CD8-positive, alpha-beta memory T cell (primary cell): ENCODE results near the gene NPR1. TPM values are rescaled to one million over a fixed set of nuclear protein-coding genes. Genes with fewer than 3 reads are reported as not detected.
"Not testable (repeated sequence)": the region's sequence is repeated elsewhere in the genome, so short reads cannot be mapped to it uniquely, and the experiment has no call there.

Experiments used
- CTCF ChIA-PET: fragments of 350-600 bp; sonication (Branson Sonifier 250); formaldehyde crosslinking; loops from one replicate; lab custom pipeline; 2021; ENCODE audit warnings: antibody characterized with exemption; lab: Charles Lee
- POLR2A ChIA-PET: fragments of 350-600 bp; sonication (Branson Sonifier 250); formaldehyde crosslinking; loops from one replicate; lab custom pipeline; 2021; ENCODE audit warnings: antibody characterized with exemption; lab: Charles Lee
- DNase-seq, 5 donors: peaks; one replicate each; pipeline versions ENCODE4 v3.0.0 to v3.0.0-alpha.2; 2020 to 2022; ENCODE audit warnings: mixed read lengths in 1 of 5
- H3K27ac ChIP-seq: one replicate; pipeline ENCODE4 v1.7.0; 2013; ENCODE audit warnings: low read depth, mild to moderate bottlenecking, low read length, moderate library complexity
- H3K27me3 ChIP-seq: 2 replicates; pipeline ENCODE4 v1.7.0; 2013; ENCODE audit warnings: low read length, mild to moderate bottlenecking; ENCODE audit not compliant: insufficient read depth, poor library complexity, severe bottlenecking
- H3K36me3 ChIP-seq: 2 replicates; pipeline ENCODE4 v1.7.0; 2013; ENCODE audit warnings: mild to moderate bottlenecking, low read length, moderate library complexity; ENCODE audit not compliant: insufficient read depth
- H3K4me1 ChIP-seq: 2 replicates; pipeline ENCODE4 v1.7.0; 2013; ENCODE audit warnings: mild to moderate bottlenecking, low read length, moderate library complexity; ENCODE audit not compliant: insufficient read depth
- H3K4me3 ChIP-seq: 2 replicates; pipeline ENCODE4 v1.7.0; 2013; ENCODE audit warnings: mild to moderate bottlenecking, low read length
- H3K9me3 ChIP-seq: 2 replicates; pipeline ENCODE4 v1.7.0; 2013; ENCODE audit warnings: mild to moderate bottlenecking, low read length
- H3K27ac Mint-ChIP-seq, 8 donors: one replicate each; pipeline ENCODE4 v1.8.0; 2020 to 2021; ENCODE audit warnings: mixed read lengths in 8 of 8, mild to moderate bottlenecking in 6 of 8, inconsistent platforms in 3 of 8, moderate library complexity in 3 of 8
- H3K27me3 Mint-ChIP-seq, 2 donors: one replicate each; pipeline ENCODE4 v1.8.0; 2020 to 2021; ENCODE audit warnings: mixed read lengths in 2 of 2, mild to moderate bottlenecking in 1 of 2, moderate library complexity in 1 of 2
- H3K36me3 Mint-ChIP-seq, 3 donors: one replicate each; pipeline ENCODE4 v1.8.0; 2020 to 2021; ENCODE audit warnings: mixed read lengths in 3 of 3, inconsistent platforms in 1 of 3, mild to moderate bottlenecking in 1 of 3
- H3K4me1 Mint-ChIP-seq, 3 donors: one replicate each; pipeline ENCODE4 v1.8.0; 2020 to 2021; ENCODE audit warnings: mixed read lengths in 3 of 3, inconsistent platforms in 1 of 3, mild to moderate bottlenecking in 1 of 3
- H3K4me3 Mint-ChIP-seq, 7 donors: one replicate each; pipeline ENCODE4 v1.8.0; 2020 to 2021; ENCODE audit warnings: mixed read lengths in 7 of 7, mild to moderate bottlenecking in 6 of 7, moderate library complexity in 4 of 7, inconsistent platforms in 2 of 7
- H3K9me3 Mint-ChIP-seq, 5 donors: one replicate each; pipeline ENCODE4 v1.8.0; 2020 to 2022; ENCODE audit warnings: mixed read lengths in 5 of 5, mild to moderate bottlenecking in 3 of 5, moderate library complexity in 2 of 5, inconsistent platforms in 1 of 5
- polyA plus RNA-seq: library from polyadenylated mRNA; unstranded; fragments of 300-500 nt; fragmentation: Illumina TruSeq; gene quantifications from one replicate; pipeline ENCODE4 v1.2.3, GENCODE V29; 2021
- total RNA-seq, 2 experiments: library from RNA; stranded (reverse); gene quantifications; one replicate each; pipeline ENCODE4 v1.2.3, GENCODE V29; 2021

Gene NPR1
- total and polyA plus RNA-seq, 3 experiments from 2014 or later: not detected

DNA sequence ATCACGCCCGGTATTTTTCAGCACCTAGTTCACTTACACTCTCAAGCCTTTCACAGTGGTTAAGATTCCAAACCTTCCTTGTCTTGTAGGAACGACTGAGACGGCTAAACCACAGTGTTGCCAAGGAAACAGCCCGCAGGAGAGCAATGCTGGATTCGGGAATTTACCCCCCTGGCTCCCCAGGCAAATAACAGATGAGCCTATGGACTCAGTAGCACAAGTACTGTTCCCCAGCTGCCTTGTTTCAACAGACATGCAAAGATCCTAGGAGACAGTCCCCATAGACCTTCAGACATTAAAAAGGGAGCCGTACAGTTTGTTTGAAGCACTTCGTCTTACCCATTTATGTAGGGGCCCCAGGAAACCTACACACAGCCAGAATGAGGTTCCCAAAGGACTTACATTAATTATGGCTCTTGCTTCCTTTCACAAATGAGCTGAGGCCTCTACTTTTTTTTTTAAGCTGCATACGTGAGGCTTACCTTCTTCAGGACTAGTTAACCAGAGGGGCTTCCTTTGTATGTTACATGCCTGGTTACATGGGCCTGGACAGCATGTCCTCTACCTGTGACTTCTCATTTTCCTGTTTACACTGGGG lies 17.3 kb upstream of the NPR1 start:
- DNase-seq: no peak
- H3K36me3 Mint-ChIP-seq: peaks cover 17 to 68% (median 17%) of the 10 kb centered on the region in 3 donors
- H3K4me3 Mint-ChIP-seq: peak overlapping the region in 5 of 7 donors; percentile 19 to 65 (median 32)
- H3K9me3 Mint-ChIP-seq: no peaks in the 10 kb centered on the region
- no peaks in the 10 kb centered on the region for H3K27me3 ChIP-seq
- ChIA-PET CTCF (interaction anchor here (1.8 kb wide), 1 partner anchor 16 kb away, joined by 8 read pairs; the partner anchor contains the start of gene NPR1), POLR2A (no interaction called here)
- H3K27ac Mint-ChIP-seq: peak overlapping the region in 3 of 8 donors; percentile 56 to 73 (median 60)
- H3K4me1 ChIP-seq: peaks cover 18% of the 10 kb centered on the region
- no peak overlapping the region for H3K27ac ChIP-seq
- H3K4me1 Mint-ChIP-seq: peaks cover 13 to 23% (median 18%) of the 10 kb centered on the region in 3 donors
- no peaks in the 10 kb centered on the region for H3K9me3 ChIP-seq
- no peak overlapping the region for H3K4me3 ChIP-seq
- peaks cover 0 to 1% of the 10 kb centered on the region in 2 donors for H3K27me3 Mint-ChIP-seq
- H3K36me3 ChIP-seq: peaks cover 48% of the 10 kb centered on the region

DNA sequence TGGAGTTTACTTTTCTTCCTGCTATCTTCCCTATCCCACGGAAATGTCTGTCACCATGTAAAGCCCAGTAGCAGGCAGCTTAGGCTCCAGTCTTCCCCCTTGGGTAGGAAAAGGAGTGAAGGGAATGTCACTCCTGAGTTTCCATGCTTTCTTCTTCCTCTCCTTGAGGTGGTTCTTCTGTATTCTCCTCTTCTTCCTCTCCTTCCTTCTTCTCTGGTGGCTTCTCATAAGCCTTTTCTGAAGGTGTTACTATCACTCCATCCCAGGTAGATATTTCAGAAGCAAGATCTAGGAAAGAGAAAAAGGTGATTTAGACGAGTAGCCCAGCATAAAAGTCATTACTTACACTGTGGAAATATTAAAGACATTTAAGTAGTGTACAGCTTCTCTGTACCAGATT lies 16.2 kb upstream of the NPR1 start:
- CTCF ChIA-PET: interaction anchor here (1.8 kb wide), 1 partner anchor 15 kb away, joined by 8 read pairs; the partner anchor contains the start of gene NPR1

DNA sequence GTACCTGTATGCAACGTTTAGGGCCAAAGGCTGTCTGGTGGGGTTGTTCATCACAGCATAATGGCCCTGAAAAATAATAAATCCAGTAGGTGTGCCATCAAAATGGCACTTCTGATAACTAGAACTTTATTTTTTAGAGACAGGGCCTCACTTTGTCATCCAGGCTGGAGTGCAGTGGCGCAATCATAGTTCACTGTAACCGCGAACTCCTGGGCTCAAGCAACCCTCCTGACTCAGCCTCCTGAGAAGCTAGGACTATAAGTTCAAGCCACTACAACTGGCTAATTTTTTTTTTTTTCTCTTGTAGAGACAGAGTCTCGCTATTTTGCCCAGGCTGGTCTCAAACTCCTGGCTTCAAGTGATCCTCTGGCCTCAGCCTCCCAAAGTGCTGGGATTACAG lies 15.3 kb upstream of the NPR1 start:
- Histone ChIP-seq H3K4me3 (no peak overlapping the region), H3K36me3 (peaks cover 68% of the 10 kb centered on the region), H3K27ac (no peak overlapping the region), H3K4me1 (peaks cover 17% of the 10 kb centered on the region), H3K27me3 (no peaks in the 10 kb centered on the region), H3K9me3 (no peaks in the 10 kb centered on the region)
- Mint-ChIP-seq H3K27me3 (peaks cover 0 to 1% of the 10 kb centered on the region in 2 donors), H3K4me3 (no peak overlapping the region), H3K27ac (peak overlapping the region in 1 of 8 donors; percentile 70), H3K36me3 (peaks cover 24 to 88% (median 27%) of the 10 kb centered on the region in 3 donors), H3K4me1 (peaks cover 17 to 31% (median 26%) of the 10 kb centered on the region in 3 donors), H3K9me3 (no peaks in the 10 kb centered on the region)
- POLR2A ChIA-PET: no interaction called here
- CTCF ChIA-PET: interaction anchor here (1.8 kb wide), 1 partner anchor 14 kb away, joined by 8 read pairs; the partner anchor contains the start of gene NPR1
- no peak for DNase-seq

More for the DNA sequence above, 16.2 kb upstream of the NPR1 start:
- Histone ChIP-seq H3K27me3 (no peaks in the 10 kb centered on the region), H3K4me3 (no peak overlapping the region), H3K36me3 (peaks cover 59% of the 10 kb centered on the region), H3K9me3 (no peaks in the 10 kb centered on the region), H3K27ac (no peak overlapping the region), H3K4me1 (peaks cover 18% of the 10 kb centered on the region)
- H3K4me3 Mint-ChIP-seq: peak overlapping the region in 2 of 7 donors; percentile 23 to 61
- POLR2A ChIA-PET: no interaction called here
- DNase-seq: no peak
- H3K4me1 Mint-ChIP-seq: peaks cover 13 to 23% (median 18%) of the 10 kb centered on the region in 3 donors
- H3K36me3 Mint-ChIP-seq: peaks cover 17 to 79% (median 19%) of the 10 kb centered on the region in 3 donors
- H3K27me3 Mint-ChIP-seq: peaks cover 0 to 1% of the 10 kb centered on the region in 2 donors
- H3K27ac Mint-ChIP-seq: peak overlapping the region in 3 of 8 donors; percentile 45 to 70 (median 56)
- H3K9me3 Mint-ChIP-seq: no peaks in the 10 kb centered on the region

DNA sequence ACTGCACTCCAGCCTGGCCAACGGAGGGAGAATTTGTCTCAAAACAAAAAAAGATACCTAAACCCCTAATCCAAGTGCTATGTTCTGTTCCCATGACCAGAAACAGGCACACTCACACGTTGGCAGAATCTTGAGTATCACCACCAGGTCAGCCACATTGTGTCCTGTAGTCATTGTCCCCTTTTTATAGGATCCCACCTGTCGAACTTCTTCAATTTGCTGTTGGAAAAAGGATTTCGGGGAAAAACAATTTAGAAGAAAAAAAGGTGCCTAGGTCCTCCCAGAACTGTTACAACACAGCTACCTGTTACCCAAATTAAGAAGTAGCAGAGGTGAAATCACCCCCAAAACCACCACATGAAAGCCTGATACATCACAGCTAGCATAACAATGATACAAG lies 11.0 kb upstream of the NPR1 start:
- no peaks in the 10 kb centered on the region for H3K9me3 ChIP-seq
- peaks cover 61% of the 10 kb centered on the region for H3K36me3 ChIP-seq
- POLR2A ChIA-PET: interaction anchor here (0.9 to 1.9 kb wide), 2 partner anchors 8 to 33 kb away, joined by 3 to 7 read pairs; partner anchors contain the start of gene CHTOP

DNA sequence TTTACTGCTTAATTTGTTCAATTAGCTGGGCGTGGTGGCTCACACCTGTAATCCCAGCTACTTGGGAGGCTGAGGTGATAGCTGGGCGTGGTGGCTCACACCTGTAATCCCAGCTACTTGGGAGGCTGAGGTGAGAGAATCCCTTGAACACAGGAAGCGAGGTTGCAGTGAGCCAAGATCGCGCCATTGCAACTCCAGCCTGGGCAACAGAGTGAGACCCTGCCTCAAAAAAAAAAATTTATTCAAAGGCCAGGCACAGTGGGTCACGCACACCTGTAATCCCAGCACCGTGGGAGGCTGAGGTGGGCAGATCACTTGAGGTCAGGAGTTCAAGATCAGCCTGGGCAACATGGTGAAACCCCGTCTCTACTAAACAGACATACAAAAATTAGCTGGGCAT lies 9.8 kb upstream of the NPR1 start:
- Mint-ChIP-seq H3K27ac (peak overlapping the region in 5 of 8 donors; percentile 8 to 89 (median 40)), H3K36me3 (peaks cover 18 to 49% (median 23%) of the 10 kb centered on the region in 3 donors), H3K4me1 (peaks cover 12 to 21% (median 14%) of the 10 kb centered on the region in 3 donors), H3K4me3 (peak overlapping the region in 3 of 7 donors; percentile 32 to 77 (median 66))
- H3K9me3 ChIP-seq, POLR2A ChIA-PET, H3K27ac ChIP-seq, H3K27me3 Mint-ChIP-seq, H3K4me3 ChIP-seq, H3K27me3 ChIP-seq, H3K9me3 Mint-ChIP-seq: not testable (repeated sequence)
- peaks cover 51% of the 10 kb centered on the region for H3K36me3 ChIP-seq
- H3K4me1 ChIP-seq: peaks cover 30% of the 10 kb centered on the region
- CTCF ChIA-PET: interaction anchor here (2.5 kb wide), 1 partner anchor 9 kb away, joined by 8 read pairs; the partner anchor contains the start of gene SNAPIN
- DNase-seq: peak in 1 of 5 donors; percentile 21

More for the DNA sequence above, 11.0 kb upstream of the NPR1 start:
- DNase-seq: peak in 1 of 5 donors; percentile 35
- H3K9me3 Mint-ChIP-seq: no peaks in the 10 kb centered on the region
- H3K4me3 Mint-ChIP-seq: peak overlapping the region in 2 of 7 donors; percentile 27 to 77
- no peaks in the 10 kb centered on the region for H3K27me3 ChIP-seq
- no peak overlapping the region for H3K27ac ChIP-seq
- no peak overlapping the region for H3K4me3 ChIP-seq
- H3K27me3 Mint-ChIP-seq: peaks cover 0 to 1% of the 10 kb centered on the region in 2 donors
- CTCF ChIA-PET: no interaction called here
- peak overlapping the region in 5 of 8 donors; percentile 47 to 92 (median 83) for H3K27ac Mint-ChIP-seq
- H3K4me1 Mint-ChIP-seq: peaks cover 12 to 21% (median 14%) of the 10 kb centered on the region in 3 donors
- H3K4me1 ChIP-seq: peaks cover 30% of the 10 kb centered on the region
- peaks cover 19 to 61% (median 23%) of the 10 kb centered on the region in 3 donors for H3K36me3 Mint-ChIP-seq

DNA sequence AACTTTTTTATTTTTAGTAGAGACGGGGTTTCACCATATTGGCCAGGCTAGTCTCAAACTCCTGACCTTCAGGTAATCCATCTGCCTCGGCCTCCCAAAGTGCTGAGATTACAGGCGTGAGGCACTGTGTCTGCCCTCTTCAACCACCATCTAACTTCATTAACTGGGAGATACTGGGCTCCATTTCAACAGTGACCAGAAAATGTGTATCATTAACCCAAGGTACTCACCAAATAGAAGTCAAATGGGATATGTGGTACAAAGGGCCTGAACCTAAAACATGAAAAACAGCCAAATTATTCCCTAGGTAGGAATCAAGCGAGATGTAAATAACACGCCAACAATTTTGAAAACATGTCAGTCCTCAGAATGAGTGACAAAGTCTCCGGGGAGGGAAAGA lies 8.9 kb upstream of the NPR1 start:
- Mint-ChIP-seq H3K4me1 (peaks cover 12 to 21% (median 14%) of the 10 kb centered on the region in 3 donors), H3K27ac (peak overlapping the region in 1 of 8 donors; percentile 93), H3K36me3 (peaks cover 13 to 40% (median 18%) of the 10 kb centered on the region in 3 donors), H3K27me3 (peaks cover 0 to 1% of the 10 kb centered on the region in 2 donors), H3K9me3 (no peaks in the 10 kb centered on the region), H3K4me3 (no peak overlapping the region)
- no peaks in the 10 kb centered on the region for H3K27me3 ChIP-seq
- H3K4me3 ChIP-seq: peak overlapping the region; percentile 91
- H3K27ac ChIP-seq: peak overlapping the region; percentile 92
- ChIA-PET CTCF (interaction anchor here (2.5 kb wide), 1 partner anchor 10 kb away, joined by 8 read pairs; the partner anchor contains the start of gene SNAPIN), POLR2A (interaction anchor here (1.5 kb wide), 1 partner anchor 10 kb away, joined by 3 read pairs; no protein-coding TSS in a partner anchor)
- no peaks in the 10 kb centered on the region for H3K9me3 ChIP-seq
- H3K4me1 ChIP-seq: peaks cover 30% of the 10 kb centered on the region
- peaks cover 43% of the 10 kb centered on the region for H3K36me3 ChIP-seq
- DNase-seq: no peak

DNA sequence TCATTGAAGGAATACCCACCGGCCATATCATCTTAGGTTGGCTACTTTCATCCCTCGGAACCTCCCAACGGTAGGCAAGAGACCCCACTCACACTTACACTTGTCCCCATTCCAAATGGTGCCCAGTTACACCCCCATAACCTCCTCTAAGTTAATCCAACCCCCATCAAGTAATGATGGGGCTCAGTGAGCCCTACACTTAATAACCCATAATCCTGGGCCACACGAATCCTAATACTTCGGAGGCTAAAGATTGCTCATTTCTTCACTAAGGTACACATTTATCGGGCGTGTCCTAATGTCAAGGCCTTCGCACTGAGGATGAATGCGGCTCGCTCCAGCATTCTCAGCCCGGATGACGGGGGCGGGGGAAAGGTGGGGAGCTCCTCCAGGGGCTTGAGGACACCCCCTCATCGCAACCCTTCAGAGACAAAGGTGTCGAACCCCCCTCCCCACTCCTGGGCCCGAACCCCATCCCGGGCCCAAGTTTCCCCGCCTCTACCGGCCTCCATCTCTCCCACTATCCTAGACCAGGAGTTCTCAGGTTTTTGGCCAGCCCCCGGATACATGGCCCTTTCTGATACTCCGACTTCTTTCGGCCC lies 8.1 kb upstream of the NPR1 start:
- Mint-ChIP-seq H3K27me3 (peaks cover 0 to 1% of the 10 kb centered on the region in 2 donors), H3K27ac (peak overlapping the region in 1 of 8 donors; percentile 93), H3K4me3 (no peak overlapping the region), H3K9me3 (no peaks in the 10 kb centered on the region), H3K4me1 (peaks cover 12 to 21% (median 14%) of the 10 kb centered on the region in 3 donors), H3K36me3 (peaks cover 9 to 32% (median 15%) of the 10 kb centered on the region in 3 donors)
- POLR2A ChIA-PET: interaction anchor here (1.5 to 2.6 kb wide), 2 partner anchors 11 to 36 kb away, joined by 3 to 18 read pairs; partner anchors contain the start of gene CHTOP
- CTCF ChIA-PET: interaction anchor here (2.5 kb wide), 1 partner anchor 11 kb away, joined by 8 read pairs; the partner anchor contains the start of gene SNAPIN
- Histone ChIP-seq H3K36me3 (peaks cover 36% of the 10 kb centered on the region), H3K27me3 (no peaks in the 10 kb centered on the region), H3K9me3 (no peaks in the 10 kb centered on the region), H3K27ac (peak overlapping the region; percentile 92), H3K4me3 (peak overlapping the region; percentile 91), H3K4me1 (peaks cover 30% of the 10 kb centered on the region)
- DNase-seq: no peak
